MCF 10A (cell line): ENCODE measurements around the gene RETREG1. TPM values are rescaled to one million over a fixed set of nuclear protein-coding genes. Genes with fewer than 3 reads are reported as not detected.

Source experiments
- BruUV-seq: library from RNA; stranded (reverse); fragments of 400-500 nt; replicated peaks from 2 replicates; lab custom pipeline; 2021; lab: Mats Ljungman, UMichigan
- CTCF ChIA-PET: fragments of 300-600 bp; sonication (Branson Sonifier 250); formaldehyde crosslinking; extraction: SDS; loops from one replicate; lab custom pipeline; 2021; ENCODE audit warnings: antibody characterized with exemption, inconsistent platforms; lab: Yijun Ruan, JAX
- POLR2A ChIA-PET: fragments of 300-600, 350-650 bp; sonication (Branson Sonifier 250); formaldehyde crosslinking; extraction: SDS; loops from one replicate; lab custom pipeline; 2020; ENCODE audit warnings: antibody characterized with exemption, inconsistent platforms; lab: Yijun Ruan, JAX
- DNase-seq: peaks from one replicate; pipeline ENCODE4 v3.0.0-alpha.2; 2018; ENCODE audit not compliant: unreplicated experiment
- H3K27ac Mint-ChIP-seq: one replicate; pipeline ENCODE4 v1.8.0; 2022; ENCODE audit warnings: mild to moderate bottlenecking, low read depth, mixed read lengths; ENCODE audit not compliant: unreplicated experiment
- H3K27me3 Mint-ChIP-seq: one replicate; pipeline ENCODE4 v1.8.0; 2022; ENCODE audit warnings: mixed read lengths; ENCODE audit not compliant: insufficient read depth, unreplicated experiment
- H3K36me3 Mint-ChIP-seq: one replicate; pipeline ENCODE4 v1.8.0; 2022; ENCODE audit warnings: mild to moderate bottlenecking, moderate library complexity, mixed read lengths; ENCODE audit not compliant: insufficient read depth, unreplicated experiment
- H3K4me1 Mint-ChIP-seq: one replicate; pipeline ENCODE4 v1.8.0; 2022; ENCODE audit warnings: mixed read lengths; ENCODE audit not compliant: insufficient read depth, unreplicated experiment
- H3K4me3 Mint-ChIP-seq: one replicate; pipeline ENCODE4 v1.8.0; 2022; ENCODE audit warnings: mild to moderate bottlenecking, moderate library complexity, mixed read lengths; ENCODE audit not compliant: unreplicated experiment
- H3K9me3 Mint-ChIP-seq: one replicate; pipeline ENCODE4 v1.8.0; 2022; ENCODE audit warnings: mixed read lengths; ENCODE audit not compliant: unreplicated experiment
- CTCF ChIP-seq: fragments of 200-600 bp; IDR thresholded peaks from one replicate; pipeline ENCODE4 v1.8.0; 2022; ENCODE audit warnings: antibody characterized with exemption, mild to moderate bottlenecking; ENCODE audit not compliant: unreplicated experiment
- intact Hi-C: fragments of 100-400 bp; cut with micrococcal nuclease; formaldehyde crosslinking; loops from 2 replicates; pipeline ENCODE4 v1.14.1; 2022
- total RNA-seq: library from RNA; stranded (reverse); gene quantifications from 2 replicates; pipeline ENCODE4 v1.2.3, GENCODE V29; 2022

The RETREG1 gene
- total RNA-seq, 1 experiment from 2014 or later: 4.9 TPM

GRCh38 chr5:16558984-16559629 is 57.7 kb downstream of the RETREG1 start:
- POLR2A ChIA-PET: interaction anchor here (0.6 to 1.8 kb wide), 2 partner anchors 17 to 69 kb away, joined by 3 to 5 read pairs; no protein-coding TSS in a partner anchor
- intact Hi-C loops: no loop called here

GRCh38 chr5:16557477-16557876 is 59.3 kb downstream of the RETREG1 start:
- no peak for TF ChIP-seq CTCF
- ChIA-PET CTCF (interaction anchor here (0.6 kb wide), 1 partner anchor 1804 kb away, joined by 3 read pairs; no protein-coding TSS in a partner anchor), POLR2A (interaction anchor here (1.4 to 1.8 kb wide), 3 partner anchors 8 to 67 kb away, joined by 4 to 6 read pairs (median 5); no protein-coding TSS in a partner anchor)
- Mint-ChIP-seq H3K4me1 (peaks cover 3% of the 10 kb centered on the region), H3K36me3 (no peaks in the 10 kb centered on the region), H3K9me3 (no peaks in the 10 kb centered on the region), H3K4me3 (no peak overlapping the region), H3K27me3 (no peaks in the 10 kb centered on the region), H3K27ac (no peak overlapping the region)
- DNase-seq: no peak
- BruUV-seq: no TSS peak
- intact Hi-C loops: no loop called here

More at GRCh38 chr5:16558984-16559629, 57.7 kb downstream of the RETREG1 start:
- TF ChIP-seq CTCF: no peak
- no peaks in the 10 kb centered on the region for H3K9me3 Mint-ChIP-seq
- H3K4me1 Mint-ChIP-seq: no peaks in the 10 kb centered on the region
- CTCF ChIA-PET: interaction anchor here (0.6 to 1.7 kb wide), 8 partner anchors 10 to 733 kb away, joined by 3 to 8 read pairs (median 3); no protein-coding TSS in a partner anchor
- H3K27me3 Mint-ChIP-seq: no peaks in the 10 kb centered on the region
- BruUV-seq: no TSS peak
- H3K36me3 Mint-ChIP-seq: no peaks in the 10 kb centered on the region
- no peak overlapping the region for H3K4me3 Mint-ChIP-seq
- no peak for DNase-seq
- H3K27ac Mint-ChIP-seq: no peak overlapping the region

- H3K27ac Mint-ChIP-seq: no peak overlapping the region
- no peaks in the 10 kb centered on the region for H3K27me3 Mint-ChIP-seq
- H3K36me3 Mint-ChIP-seq: no peaks in the 10 kb centered on the region
- DNase-seq: no peak
- no peak overlapping the region for H3K4me3 Mint-ChIP-seq
- POLR2A ChIA-PET: interaction anchor here (1.5 kb wide), 1 partner anchor 44 kb away, joined by 5 read pairs; no protein-coding TSS in a partner anchor
- no peaks in the 10 kb centered on the region for H3K9me3 Mint-ChIP-seq
- intact Hi-C loops: loop anchor here (5.0 kb wide), 4 partner anchors 47 to 1092 kb away; no protein-coding TSS in a partner anchor
- no peak for TF ChIP-seq CTCF
- BruUV-seq: no TSS peak
- CTCF ChIA-PET: interaction anchor here (0.6 to 10.8 kb wide), 4 partner anchors 47 to 72 kb away, joined by 3 to 147 read pairs (median 3); no protein-coding TSS in a partner anchor
- peaks cover 16% of the 10 kb centered on the region for H3K4me1 Mint-ChIP-seq
Measured at GRCh38 chr5:16554110-16554509, 62.7 kb downstream of the RETREG1 start.

GRCh38 chr5:16552666-16553343 is 64.0 kb downstream of the RETREG1 start:
- H3K27me3 Mint-ChIP-seq: no peaks in the 10 kb centered on the region
- intact Hi-C loops: loop anchor here (1.0 to 5.0 kb wide), 7 partner anchors 46 to 1091 kb away; partner anchors contain the start of gene RETREG1
- no TSS peak for BruUV-seq
- peak; percentile 68 for TF ChIP-seq CTCF
- H3K4me3 Mint-ChIP-seq: no peak overlapping the region
- ChIA-PET POLR2A (interaction anchor here (0.6 to 3.3 kb wide), 12 partner anchors 9 to 71 kb away, joined by 3 to 15 read pairs (median 5); no protein-coding TSS in a partner anchor), CTCF (interaction anchor here (0.6 to 10.8 kb wide), 34 partner anchors 9 to 1239 kb away, joined by 3 to 147 read pairs (median 4); no protein-coding TSS in a partner anchor)
- no peaks in the 10 kb centered on the region for H3K9me3 Mint-ChIP-seq
- no peaks in the 10 kb centered on the region for H3K36me3 Mint-ChIP-seq
- no peak overlapping the region for H3K27ac Mint-ChIP-seq
- H3K4me1 Mint-ChIP-seq: peaks cover 16% of the 10 kb centered on the region
- peak; percentile 70 for DNase-seq
